Right lobe of liver (tissue), 6 donors: ENCODE measurements around the gene TNFSF12. TPM values are rescaled to one million over a fixed set of nuclear protein-coding genes. Genes with fewer than 3 reads are reported as not detected.

Experiments used
- ATAC-seq, 4 donors: fragments of 200-7000 bp; cut with Tn5 transposase; one replicate each; pipeline ENCODE4 v1.9.1; 2020; ENCODE audit warnings: mild to moderate bottlenecking in 4 of 4, moderate library complexity in 4 of 4
- DNase-seq, 3 donors: peaks; one replicate each; pipeline ENCODE4 v3.0.0-alpha.2; 2020
- H3K27ac ChIP-seq, 3 donors: fragments of 200-600 bp; one replicate each; pipeline ENCODE4 v1.8.0; 2022
- H3K27me3 ChIP-seq, 2 donors: fragments of 200-600 bp; one replicate each; pipeline ENCODE4 v1.8.0; 2022
- H3K36me3 ChIP-seq, 4 donors: fragments of 200-600 bp; sonication (generic) in 1 of 4; one replicate each; pipeline versions ENCODE4 v1.5.1 to v1.8.0; 2017 to 2022; ENCODE audit warnings: control low read depth in 1 of 4
- H3K4me1 ChIP-seq, 4 donors: fragments of 200-600 bp; sonication (generic) in 1 of 4; one replicate each; pipeline versions ENCODE4 v1.5.1 to v1.8.0; 2017 to 2022; ENCODE audit warnings: control low read depth in 1 of 4
- H3K4me3 ChIP-seq, 3 donors: fragments of 200-600 bp; one replicate each; pipeline ENCODE4 v1.8.0; 2022
- H3K9me3 ChIP-seq, 4 donors: fragments of 200-600 bp; sonication (generic) in 1 of 4; one replicate each; pipeline versions ENCODE4 v1.5.1 to v1.8.0; 2017 to 2022; ENCODE audit warnings: control low read depth in 1 of 4
- CTCF ChIP-seq, 4 donors: fragments of 200-600 bp in 3 of 4; fragments of 450-650 bp in 1 of 4; IDR thresholded peaks; one replicate each; pipeline versions ENCODE4 v1.5.1 to v1.8.0; 2016 to 2022; ENCODE audit warnings: antibody characterized with exemption in 4 of 4, mild to moderate bottlenecking in 2 of 4
- POLR2A ChIP-seq: fragments of 450-650 bp; IDR thresholded peaks from one replicate; pipeline ENCODE4 v1.6.1; 2017; ENCODE audit warnings: antibody characterized with exemption, mild to moderate bottlenecking
- WGBS: methylation state at CpG from one replicate; pipeline ENCODE4 v1.1.6; 2018; ENCODE audit warnings: low coverage, low lambda C conversion rate; ENCODE audit not compliant: insufficient coverage; ENCODE audit errors: missing lambda C conversion rate; 5-methylcytosine and 5-hydroxymethylcytosine counted together
- intact Hi-C, 2 donors: fragments of 100-400 bp; cut with DNase I; formaldehyde crosslinking; loops; one replicate each; pipeline versions ENCODE4 v1.11.2 to v1.14.1; 2022
- total RNA-seq, 6 experiments: library from RNA; depleted of rRNA in 2 of 6; stranded (reverse); fragments of >200 nt in 2 of 6; fragmentation: NEBNext Ultra II Directional in 3 of 6; extraction: Animal tissue kit (Norgen Biotek cat#: 25700) in 3 of 6; gene quantifications; one replicate each; pipeline versions ENCODE4 v1.1.0 to v1.2.4, GENCODE V29; 2016 to 2023
- donor health status: DM: no; HTN: yes; CAD: no.
- donor health status: DM: no; HTN: no; CAD: no.
- donor health status: DM: no; HTN: no; CAD: no.
- donor health status: DM: no; HTN: yes; CAD: no.
- donor health status: DM: no; HTN: yes; CAD: no.

The TNFSF12 gene
- total RNA-seq, 6 experiments from 2014 or later, result 6.1 to 14.7 (median 11.4) TPM

GRCh38 chr17:7580604-7581575 is 32.0 kb downstream of the TNFSF12 start:
- WGBS, result 73% methylated on average over 15 of the region's 23 CpGs
- Histone ChIP-seq H3K27me3 (no peaks in the 10 kb centered on the region), H3K4me3 (peak overlapping the region; percentile 19 to 45 (median 37)), H3K4me1 (peaks cover 0 to 54% (median 21%) of the 10 kb centered on the region in 4 donors), H3K9me3 (no peaks in the 10 kb centered on the region), H3K36me3 (peaks cover 13 to 31% (median 25%) of the 10 kb centered on the region in 4 donors), H3K27ac (peak overlapping the region; percentile 10 to 94 (median 74))
- TF ChIP-seq CTCF (IDR thresholded peaks at IDR 0.05), result no peak
- TF ChIP-seq POLR2A, result no peak
- intact Hi-C loops, result no loop called here
- ATAC-seq (no peak), DNase-seq (peak in 1 of 3 donors; percentile 46)

- H3K9me3 ChIP-seq, result no peaks in the 10 kb centered on the region
- WGBS, result 75% methylated on average over 6 of the region's 36 CpGs
- H3K4me3 ChIP-seq, result peak overlapping the region; percentile 68 to 78 (median 76)
- H3K36me3 ChIP-seq, result peaks cover 5 to 20% (median 9%) of the 10 kb centered on the region in 4 donors
- no peaks in the 10 kb centered on the region for H3K27me3 ChIP-seq
- ATAC-seq (no peak), DNase-seq (peak in 1 of 3 donors; percentile 69)
- intact Hi-C loops, result no loop called here
- TF ChIP-seq POLR2A (no peak), CTCF (IDR thresholded peaks at IDR 0.05) (no peak)
- peaks cover 0 to 37% (median 16%) of the 10 kb centered on the region in 4 donors for H3K4me1 ChIP-seq
- H3K27ac ChIP-seq, result peak overlapping the region; percentile 93 to 96 (median 96)
These were observed 33.8 kb downstream of the TNFSF12 start for GRCh38 chr17:7582396-7583252.

GRCh38 chr17:7583253-7584109 is 34.6 kb downstream of the TNFSF12 start, which contains the start of gene MPDU1:
TSS of gene MPDU1 (plus strand) at chr17:7583852. CDS start at chr17:7583863, 11 bp downstream.
- Histone ChIP-seq H3K4me3 (peak within 1 kb of the TSS; percentile 68 to 78 (median 76)), H3K9me3 (no peaks in the 10 kb centered on the region), H3K36me3 (peaks cover 0 to 14% (median 2%) of the 10 kb centered on the region in 4 donors), H3K4me1 (peaks cover 0 to 34% (median 14%) of the 10 kb centered on the region in 4 donors), H3K27ac (peak within 1 kb of the TSS; percentile 93 to 96 (median 96)), H3K27me3 (no peaks in the 10 kb centered on the region)
- 4% methylated on average over 44 of the region's 69 CpGs for whole genome bisulfite sequencing
- ATAC-seq (peak; percentile 74 to 84 (median 82)), DNase-seq (peak; percentile 97 to 98 (median 97))
- intact Hi-C loops, result no loop called here
- TF ChIP-seq POLR2A (peak; percentile 88), CTCF (IDR thresholded peaks at IDR 0.05) (no peak)
